Endometrial microvascular endothelial cells (primary cell): ENCODE data around the gene QRICH1. TPM values are rescaled to one million over a fixed set of nuclear protein-coding genes. Genes with fewer than 3 reads are reported as not detected.
"Not testable (repeated sequence)": the region's sequence is repeated elsewhere in the genome, so short reads cannot be mapped to it uniquely, and the experiment has no call there.

Source experiments
- in situ Hi-C: cut with HindIII; loops from 2 replicates; pipeline ENCODE4 v1.10.0; 2017; ENCODE audit warnings: low sequenced_read_pairs, low pct_unique_long_range_greater_than_20kb; ENCODE audit errors: inconsistent ontology term
- total RNA-seq: library from RNA; depleted of rRNA; stranded (reverse); fragments of >200 nt; gene quantifications from one replicate; pipeline ENCODE4 v1.2.3, GENCODE V29; 2015; ENCODE audit errors: inconsistent ontology term

Gene QRICH1
- total RNA-seq, 1 donor from 2014 or later = 60.3 TPM

GRCh38 chr3:49021813-49022687 is 71.8 kb downstream of the QRICH1 start, which contains the start of gene NDUFAF3:
Gene NDUFAF3, plus strand, starts transcription at chr3:49022121. Its CDS starts 24 bp downstream, at chr3:49022145.
- in situ Hi-C loops = no loop called here

DNA sequence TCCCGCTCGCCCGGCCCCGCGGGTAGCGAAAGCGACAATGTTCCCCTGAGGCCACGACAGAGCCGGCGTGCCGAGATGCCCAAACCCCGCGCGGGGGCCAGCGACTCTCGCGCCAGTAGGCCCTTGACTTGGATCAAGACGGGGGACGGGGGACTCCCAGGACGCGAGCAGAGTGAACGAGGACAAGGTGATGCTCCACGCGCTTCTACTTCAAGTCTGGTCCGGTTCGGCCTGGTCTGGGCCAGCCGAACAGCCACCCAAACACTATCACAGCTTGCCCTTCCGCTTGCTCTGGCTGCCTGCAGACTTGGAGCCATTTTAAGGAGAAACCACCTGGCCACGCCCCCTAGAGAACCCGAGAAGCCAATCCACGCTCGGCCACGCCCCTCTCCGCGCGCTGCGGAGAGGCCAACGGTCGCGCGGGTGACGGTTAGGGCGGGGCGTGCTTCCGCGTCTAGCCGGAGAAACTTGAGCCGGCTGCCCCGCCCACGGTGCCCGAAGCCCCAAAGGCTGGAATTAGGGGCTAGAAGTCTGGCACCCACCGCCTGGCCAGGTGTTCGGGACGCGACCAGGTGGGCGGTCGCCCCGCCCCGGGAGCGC is 72.6 kb downstream of the QRICH1 start:
- in situ Hi-C loops = no loop called here

GRCh38 chr3:49020330-49021212 is 73.3 kb downstream of the QRICH1 start:
- in situ Hi-C loops = no loop called here

DNA sequence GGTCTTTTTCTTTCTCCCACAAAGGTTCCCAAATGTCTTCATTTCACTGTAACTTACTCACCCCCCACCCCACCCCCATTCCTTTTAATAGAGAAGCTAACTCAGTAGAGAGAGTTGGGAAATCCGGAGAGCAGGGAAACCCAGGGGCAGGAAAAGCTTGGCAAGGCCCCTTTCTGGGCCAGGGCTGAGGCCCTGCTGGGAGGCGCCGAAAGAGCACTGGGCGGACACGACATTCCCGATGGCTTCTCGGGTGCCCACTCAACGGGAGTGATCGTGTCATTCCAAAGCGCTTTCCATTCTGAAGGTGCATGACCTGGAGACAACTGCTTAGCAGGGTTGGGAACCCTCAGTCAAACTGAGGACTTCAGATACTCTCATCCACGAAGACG is 73.9 kb downstream of the QRICH1 start:
- in situ Hi-C loops = no loop called here

DNA sequence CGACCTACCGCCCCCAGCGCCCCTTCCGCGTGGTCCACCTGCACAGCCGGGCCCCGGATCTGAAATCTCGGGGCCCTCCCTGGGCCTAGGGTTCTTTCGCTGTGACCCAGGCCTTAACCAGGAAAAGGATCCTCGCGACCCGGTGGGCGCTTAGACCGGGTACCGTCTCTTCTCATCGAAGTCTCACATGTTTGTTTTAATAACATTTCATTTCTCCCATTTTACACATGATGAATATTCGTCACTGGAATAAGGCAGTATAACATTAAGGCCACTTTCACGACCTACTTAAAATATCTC is 75.2 kb downstream of the QRICH1 start:
- in situ Hi-C loops = no loop called here

- in situ Hi-C loops = no loop called here
Measured at GRCh38 chr3:49017971-49018706, 75.7 kb downstream of the QRICH1 start, which contains the start of gene DALRD3. Gene DALRD3, minus strand, starts transcription at chr3:49018580. Its CDS starts 16 bp downstream, at chr3:49018564.

- in situ Hi-C loops = no loop called here
Measured at GRCh38 chr3:49017229-49017970, 76.5 kb downstream of the QRICH1 start.

- in situ Hi-C loops = no loop called here
Measured at GRCh38 chr3:49016414-49017228, 77.2 kb downstream of the QRICH1 start.

DNA sequence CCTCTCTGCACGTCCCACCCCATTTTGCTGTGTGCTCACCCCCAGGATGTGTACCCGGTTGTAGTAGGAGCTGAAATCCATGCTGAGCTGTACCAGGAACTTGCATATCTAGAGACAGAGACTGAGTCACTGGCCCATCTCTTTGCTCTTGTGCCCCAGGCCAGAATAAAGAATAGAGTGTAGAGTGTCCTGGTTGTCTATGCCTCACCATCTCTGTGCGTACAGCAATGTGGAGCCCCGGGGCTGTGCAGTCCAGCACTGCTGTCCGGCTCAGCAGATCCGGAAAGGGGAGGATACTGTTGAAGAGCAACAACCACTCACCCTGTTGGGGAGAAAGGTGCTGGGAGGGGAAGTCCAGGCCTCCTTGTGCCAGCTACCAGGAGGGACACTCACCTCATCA is 78.1 kb downstream of the QRICH1 start:
- in situ Hi-C loops = no loop called here

DNA sequence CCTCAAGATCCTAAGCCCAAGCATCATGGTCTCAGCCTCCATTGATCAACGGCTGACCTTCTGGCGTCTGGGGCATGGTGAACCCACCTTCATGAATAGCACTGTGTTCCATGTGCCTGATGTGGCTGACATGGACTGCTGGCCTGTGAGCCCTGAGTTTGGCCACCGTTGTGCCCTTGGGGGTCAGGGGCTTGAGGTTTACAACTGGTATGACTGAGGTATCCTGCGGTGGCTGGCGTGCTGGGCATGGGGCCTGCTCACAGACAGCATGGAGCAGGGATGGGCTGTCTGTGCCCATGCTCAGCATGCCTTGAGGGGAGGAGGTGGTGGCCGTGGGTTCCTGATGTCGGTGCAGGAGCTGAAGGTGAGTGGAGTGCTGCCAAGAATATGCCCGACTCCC is 78.8 kb downstream of the QRICH1 start:
- in situ Hi-C loops = no loop called here

DNA sequence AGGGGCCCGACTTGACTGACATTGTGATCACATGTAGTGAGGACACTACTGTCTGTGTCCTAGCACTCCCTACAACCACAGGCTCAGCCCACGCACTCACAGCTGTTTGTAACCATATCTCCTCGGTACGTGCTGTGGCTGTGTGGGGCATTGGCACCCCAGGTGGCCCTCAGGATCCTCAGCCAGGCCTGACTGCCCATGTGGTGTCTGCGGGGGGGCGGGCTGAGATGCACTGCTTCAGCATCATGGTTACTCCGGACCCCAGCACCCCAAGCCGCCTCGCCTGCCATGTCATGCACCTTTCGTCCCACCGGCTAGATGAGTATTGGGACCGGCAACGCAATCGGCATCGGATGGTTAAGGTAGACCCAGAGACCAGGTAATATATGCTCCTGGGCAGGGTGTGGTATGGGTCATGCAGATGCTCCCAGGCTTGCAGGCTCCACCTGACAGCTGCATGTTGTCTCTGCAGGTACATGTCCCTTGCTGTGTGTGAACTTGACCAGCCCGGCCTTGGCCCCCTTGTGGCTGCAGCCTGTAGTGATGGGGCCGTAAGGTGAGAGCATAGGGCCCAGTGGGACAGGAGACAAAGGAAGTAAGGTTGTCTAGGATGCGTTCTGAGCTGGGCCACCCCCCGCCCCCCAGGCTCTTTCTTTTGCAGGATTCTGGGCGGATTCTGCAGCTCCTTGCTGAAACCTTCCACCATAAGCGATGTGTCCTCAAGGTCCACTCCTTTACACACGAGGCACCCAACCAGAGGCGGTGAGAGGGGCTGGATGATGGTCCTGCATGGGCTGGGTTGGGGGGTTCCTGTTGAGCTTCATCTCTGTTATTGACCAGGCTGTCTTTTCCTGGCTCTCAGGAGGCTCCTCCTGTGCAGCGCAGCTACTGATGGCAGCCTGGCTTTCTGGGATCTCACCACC is 79.9 kb downstream of the QRICH1 start:
- in situ Hi-C loops = no loop called here

GRCh38 chr3:49013113-49013737 is 80.6 kb downstream of the QRICH1 start:
- in situ Hi-C loops = no loop called here

DNA sequence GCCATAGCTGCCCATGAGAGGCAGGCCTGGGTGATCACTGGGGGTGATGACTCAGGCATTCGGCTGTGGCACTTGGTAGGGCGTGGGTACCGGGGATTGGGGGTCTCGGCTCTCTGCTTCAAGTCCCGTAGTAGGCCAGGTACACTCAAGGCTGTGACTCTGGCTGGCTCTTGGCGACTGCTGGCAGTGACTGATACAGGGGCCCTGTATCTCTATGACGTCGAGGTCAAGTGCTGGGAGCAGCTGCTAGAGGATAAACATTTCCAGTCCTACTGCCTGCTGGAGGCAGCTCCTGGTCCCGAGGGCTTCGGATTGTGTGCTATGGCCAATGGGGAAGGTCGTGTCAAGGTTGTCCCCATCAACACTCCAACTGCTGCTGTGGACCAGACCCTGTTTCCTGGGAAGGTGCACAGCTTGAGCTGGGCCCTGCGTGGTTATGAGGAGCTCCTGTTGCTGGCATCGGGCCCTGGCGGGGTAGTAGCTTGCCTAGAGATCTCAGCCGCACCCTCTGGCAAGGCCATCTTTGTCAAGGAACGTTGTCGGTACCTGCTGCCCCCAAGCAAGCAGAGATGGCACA is 81.3 kb downstream of the QRICH1 start:
- in situ Hi-C loops = no loop called here

GRCh38 chr3:49009396-49009795 is 84.5 kb downstream of the QRICH1 start:
- in situ Hi-C loops = no loop called here

DNA sequence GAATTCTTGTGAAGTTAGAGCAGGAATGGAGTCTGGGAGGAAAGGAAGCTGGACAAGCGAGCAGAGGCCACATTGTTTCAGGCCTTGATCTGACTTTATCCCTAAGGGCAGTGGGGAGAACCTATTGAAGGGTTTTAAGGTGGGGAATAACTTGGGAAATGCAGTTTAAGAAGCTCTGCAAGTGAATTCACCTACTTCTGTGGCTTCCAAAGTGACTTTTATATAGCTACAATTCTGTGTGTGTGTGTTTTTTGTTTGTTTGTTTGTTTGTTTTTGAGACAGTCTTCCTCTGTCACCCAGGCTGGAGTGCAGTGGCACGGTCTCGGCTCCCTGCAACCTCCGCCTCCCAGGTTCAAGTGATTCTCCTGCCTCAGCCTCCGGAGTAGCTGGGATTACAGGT is 85.2 kb downstream of the QRICH1 start:
- in situ Hi-C loops = not testable (repeated sequence)
